ENCODE results near the gene SORBS2.

DNA sequence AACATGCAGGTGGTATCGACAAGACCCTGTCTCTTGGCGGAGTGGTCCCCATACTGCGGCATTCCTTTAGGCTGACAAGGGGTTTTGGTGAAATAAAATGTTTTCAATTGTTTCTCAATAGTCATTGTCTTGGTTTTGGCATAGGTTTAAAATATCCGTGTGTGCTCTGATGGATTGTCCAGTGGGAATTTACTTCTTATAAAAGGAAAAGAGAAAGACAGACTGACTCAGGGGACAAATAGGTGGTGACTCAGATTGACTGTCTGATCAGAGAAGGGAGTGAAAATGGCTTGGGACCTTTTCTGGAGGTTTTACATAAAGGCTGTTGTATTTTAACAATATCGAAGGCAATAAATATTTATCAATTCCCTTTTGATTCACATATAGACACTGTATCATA, 129.8 kb downstream of the SORBS2 start:
- TF ChIP-seq, protein P1, sequence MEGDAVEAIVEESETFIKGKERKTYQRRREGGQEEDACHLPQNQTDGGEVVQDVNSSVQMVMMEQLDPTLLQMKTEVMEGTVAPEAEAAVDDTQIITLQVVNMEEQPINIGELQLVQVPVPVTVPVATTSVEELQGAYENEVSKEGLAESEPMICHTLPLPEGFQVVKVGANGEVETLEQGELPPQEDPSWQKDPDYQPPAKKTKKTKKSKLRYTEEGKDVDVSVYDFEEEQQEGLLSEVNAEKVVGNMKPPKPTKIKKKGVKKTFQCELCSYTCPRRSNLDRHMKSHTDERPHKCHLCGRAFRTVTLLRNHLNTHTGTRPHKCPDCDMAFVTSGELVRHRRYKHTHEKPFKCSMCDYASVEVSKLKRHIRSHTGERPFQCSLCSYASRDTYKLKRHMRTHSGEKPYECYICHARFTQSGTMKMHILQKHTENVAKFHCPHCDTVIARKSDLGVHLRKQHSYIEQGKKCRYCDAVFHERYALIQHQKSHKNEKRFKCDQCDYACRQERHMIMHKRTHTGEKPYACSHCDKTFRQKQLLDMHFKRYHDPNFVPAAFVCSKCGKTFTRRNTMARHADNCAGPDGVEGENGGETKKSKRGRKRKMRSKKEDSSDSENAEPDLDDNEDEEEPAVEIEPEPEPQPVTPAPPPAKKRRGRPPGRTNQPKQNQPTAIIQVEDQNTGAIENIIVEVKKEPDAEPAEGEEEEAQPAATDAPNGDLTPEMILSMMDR (IDR thresholded peaks at IDR 0.05): no peak
- no peak for TF ChIP-seq POLR2A (IDR thresholded peaks at IDR 0.05)

Data from gastroesophageal sphincter (tissue), 3 donors.